KOPT-K1 (cell line): ENCODE results near the gene INPP5D.
A peak's percentile ranks its signal among the peaks of the same experiment; 100 is the strongest.

Experiments
- H3K27ac ChIP-seq: fragments of 200-600 bp; sonication (generic); 2 replicates; pipeline ENCODE4 v1.5.1; 2016; ENCODE audit warnings: antibody characterized with exemption, mild to moderate bottlenecking, low read depth, low read length; ENCODE audit not compliant: poor library complexity, severe bottlenecking
- H3K36me3 ChIP-seq: fragments of 200-600 bp; sonication (generic); 2 replicates; pipeline ENCODE4 v1.5.1; 2017; ENCODE audit warnings: antibody characterized with exemption, mild to moderate bottlenecking, low read length, moderate library complexity; ENCODE audit not compliant: insufficient read depth
- H3K9me3 ChIP-seq: fragments of 200-600 bp; sonication (generic); 2 replicates; pipeline ENCODE4 v1.5.1; 2017; ENCODE audit warnings: antibody characterized with exemption, low read length, mild to moderate bottlenecking; ENCODE audit not compliant: insufficient read depth, poor library complexity, severe bottlenecking

INPP5D gene

GRCh38 chr2:233068762-233069418 is 8.7 kb downstream of the INPP5D start:
- H3K9me3 ChIP-seq, result peaks cover 34% of the 10 kb centered on the region
- H3K27ac ChIP-seq, result no peak overlapping the region
- H3K36me3 ChIP-seq, result peaks cover 84% of the 10 kb centered on the region

GRCh38 chr2:233072838-233073237 is 12.7 kb downstream of the INPP5D start:
- peaks cover 60% of the 10 kb centered on the region for H3K36me3 ChIP-seq
- peaks cover 23% of the 10 kb centered on the region for H3K9me3 ChIP-seq
- peak overlapping the region; percentile 43 for H3K27ac ChIP-seq

- H3K27ac ChIP-seq, result peak overlapping the region; percentile 85
- H3K36me3 ChIP-seq, result peaks cover 52% of the 10 kb centered on the region
- H3K9me3 ChIP-seq, result peaks cover 23% of the 10 kb centered on the region
Observed at GRCh38 chr2:233074106-233074505, 14.0 kb downstream of the INPP5D start.

GRCh38 chr2:233075141-233075965 is 15.2 kb downstream of the INPP5D start:
- Histone ChIP-seq H3K9me3 (peaks cover 17% of the 10 kb centered on the region), H3K36me3 (peaks cover 53% of the 10 kb centered on the region), H3K27ac (peak overlapping the region; percentile 85)

GRCh38 chr2:233075966-233076339 is 15.8 kb downstream of the INPP5D start:
- peaks cover 11% of the 10 kb centered on the region for H3K9me3 ChIP-seq

GRCh38 chr2:233076749-233077148 is 16.6 kb downstream of the INPP5D start:
- Histone ChIP-seq H3K36me3 (peaks cover 53% of the 10 kb centered on the region), H3K9me3 (peaks cover 3% of the 10 kb centered on the region), H3K27ac (peak overlapping the region; percentile 85)

More at GRCh38 chr2:233075966-233076339, 15.8 kb downstream of the INPP5D start:
- H3K27ac ChIP-seq, result peak overlapping the region; percentile 85
- H3K36me3 ChIP-seq, result peaks cover 53% of the 10 kb centered on the region

- Histone ChIP-seq H3K36me3 (peaks cover 61% of the 10 kb centered on the region), H3K27ac (peak overlapping the region; percentile 52), H3K9me3 (no peaks in the 10 kb centered on the region)
Observed at GRCh38 chr2:233079473-233079877, 19.3 kb downstream of the INPP5D start.

GRCh38 chr2:233079953-233080835 is 20.1 kb downstream of the INPP5D start:
- peaks cover 62% of the 10 kb centered on the region for H3K36me3 ChIP-seq
- H3K27ac ChIP-seq, result peak overlapping the region; percentile 60
- no peaks in the 10 kb centered on the region for H3K9me3 ChIP-seq

GRCh38 chr2:233080836-233081229 is 20.7 kb downstream of the INPP5D start:
- Histone ChIP-seq H3K27ac (peak overlapping the region; percentile 60), H3K9me3 (no peaks in the 10 kb centered on the region), H3K36me3 (peaks cover 66% of the 10 kb centered on the region)

GRCh38 chr2:233081232-233081730 is 21.1 kb downstream of the INPP5D start:
- H3K36me3 ChIP-seq, result peaks cover 70% of the 10 kb centered on the region
- H3K27ac ChIP-seq, result peak overlapping the region; percentile 60
- no peaks in the 10 kb centered on the region for H3K9me3 ChIP-seq

- peaks cover 75% of the 10 kb centered on the region for H3K36me3 ChIP-seq
- no peaks in the 10 kb centered on the region for H3K9me3 ChIP-seq
- H3K27ac ChIP-seq, result peak overlapping the region; percentile 60
Observed at GRCh38 chr2:233081731-233082221, 21.6 kb downstream of the INPP5D start.

GRCh38 chr2:233082222-233082930 is 22.2 kb downstream of the INPP5D start:
- Histone ChIP-seq H3K36me3 (peaks cover 80% of the 10 kb centered on the region), H3K9me3 (no peaks in the 10 kb centered on the region), H3K27ac (no peak overlapping the region)

- H3K36me3 ChIP-seq, result peaks cover 88% of the 10 kb centered on the region
- H3K27ac ChIP-seq, result peak overlapping the region; percentile 49
- H3K9me3 ChIP-seq, result no peaks in the 10 kb centered on the region
Observed at GRCh38 chr2:233082931-233083755, 23.0 kb downstream of the INPP5D start.
